HG03469 (cell line): Measurements from ENCODE around the gene EVPLL.
"Not testable (repeated sequence)": the region's sequence is repeated elsewhere in the genome, so short reads cannot be mapped to it uniquely, and the experiment has no call there.

Source experiments
- ATAC-seq: cut with Tn5 transposase; IDR thresholded peaks from one replicate; pipeline ENCODE4 v1.9.1; 2021; ENCODE audit warnings: mild to moderate bottlenecking, moderate library complexity, moderate number of reproducible peaks; ENCODE audit not compliant: unreplicated experiment

Gene EVPLL

GRCh38 chr17:18378614-18379013, 1.0 kb downstream of the EVPLL start:
- not testable (repeated sequence) for ATAC-seq

- no peak for ATAC-seq
Measured at GRCh38 chr17:18379246-18380146, 1.9 kb downstream of the EVPLL start.

GRCh38 chr17:18380471-18381157, 3.0 kb downstream of the EVPLL start:
- ATAC-seq: no peak

- ATAC-seq: no peak
Measured at GRCh38 chr17:18381158-18381952, 3.8 kb downstream of the EVPLL start.

- ATAC-seq: no peak
Measured at GRCh38 chr17:18381953-18382245, 4.3 kb downstream of the EVPLL start.

DNA sequence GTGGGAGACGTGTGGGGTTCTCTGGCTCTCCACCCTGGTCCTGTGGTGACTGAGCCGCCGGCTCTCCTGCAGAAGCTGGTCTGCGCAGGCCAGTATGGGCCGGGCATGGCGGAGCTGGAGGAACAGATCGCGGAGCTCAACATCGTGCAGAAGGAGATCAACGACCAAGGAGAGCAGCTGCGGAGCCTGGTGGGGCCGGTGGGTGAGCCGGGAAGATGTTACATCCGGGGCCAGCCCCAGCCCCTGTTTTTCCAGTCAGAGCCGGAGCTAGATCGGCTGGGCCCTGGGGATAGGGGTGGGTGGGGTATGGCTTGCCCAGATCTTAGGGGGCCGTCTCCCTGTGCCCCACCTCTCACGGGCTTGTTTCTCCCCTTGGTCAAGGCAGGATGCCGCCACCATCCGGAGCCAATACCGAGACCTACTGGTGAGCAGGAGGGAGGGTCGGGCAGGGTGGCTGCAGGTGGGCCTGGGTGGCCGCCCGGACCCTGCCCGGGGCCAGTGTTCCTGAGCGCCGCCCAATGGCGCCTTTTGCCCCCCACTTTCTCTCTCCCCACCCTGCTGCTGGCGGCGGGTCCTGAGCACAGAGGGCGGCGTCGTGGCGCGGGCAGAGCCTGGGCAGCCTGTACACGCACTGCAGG, 5.0 kb downstream of the EVPLL start:
- no peak for ATAC-seq

GRCh38 chr17:18383079-18383481, 5.5 kb downstream of the EVPLL start:
- ATAC-seq: not testable (repeated sequence)

GRCh38 chr17:18384271-18384670, 6.7 kb downstream of the EVPLL start:
- not testable (repeated sequence) for ATAC-seq

GRCh38 chr17:18387583-18387982, 10.0 kb downstream of the EVPLL start:
- not testable (repeated sequence) for ATAC-seq

DNA sequence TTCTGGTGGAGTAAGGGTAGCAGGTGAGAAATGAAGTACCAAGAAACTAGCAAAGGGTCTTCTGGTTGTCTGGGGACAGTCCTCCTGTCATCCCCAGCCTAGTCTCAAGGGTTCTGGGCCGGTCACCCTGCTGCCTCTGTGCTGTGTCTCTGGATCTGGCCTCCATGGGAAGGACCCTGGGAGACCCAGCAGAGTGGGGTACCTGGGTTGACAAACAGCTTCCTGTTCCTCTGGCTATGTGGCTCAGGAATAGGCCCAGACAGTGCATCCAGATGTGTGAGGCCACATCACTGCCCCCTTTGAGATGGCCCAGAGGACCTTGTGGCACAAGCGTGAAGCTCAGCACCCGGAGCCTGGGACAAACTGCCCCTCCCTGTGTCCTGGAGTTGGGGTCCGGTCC, 10.7 kb downstream of the EVPLL start:
- not testable (repeated sequence) for ATAC-seq

DNA sequence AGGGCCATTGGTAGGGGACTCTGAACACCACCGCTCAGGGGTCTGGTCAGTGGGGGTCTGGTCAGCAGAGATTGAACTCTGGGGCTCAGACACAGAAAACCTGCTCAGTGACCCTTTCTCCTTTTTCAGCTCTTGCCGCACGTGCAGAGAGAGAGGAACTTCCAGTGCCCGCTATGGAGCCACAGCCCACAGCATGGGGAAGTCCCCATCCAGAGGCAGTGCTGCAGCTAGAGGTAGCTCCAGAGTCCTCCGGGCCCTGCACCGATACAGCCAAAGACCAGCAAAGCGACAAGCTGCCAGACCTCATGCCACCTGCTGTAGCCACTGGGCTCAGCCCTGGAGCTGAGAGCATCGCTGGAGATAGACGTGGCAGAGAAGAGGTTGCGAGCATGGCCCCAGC, 11.2 kb downstream of the EVPLL start:
- not testable (repeated sequence) for ATAC-seq

DNA sequence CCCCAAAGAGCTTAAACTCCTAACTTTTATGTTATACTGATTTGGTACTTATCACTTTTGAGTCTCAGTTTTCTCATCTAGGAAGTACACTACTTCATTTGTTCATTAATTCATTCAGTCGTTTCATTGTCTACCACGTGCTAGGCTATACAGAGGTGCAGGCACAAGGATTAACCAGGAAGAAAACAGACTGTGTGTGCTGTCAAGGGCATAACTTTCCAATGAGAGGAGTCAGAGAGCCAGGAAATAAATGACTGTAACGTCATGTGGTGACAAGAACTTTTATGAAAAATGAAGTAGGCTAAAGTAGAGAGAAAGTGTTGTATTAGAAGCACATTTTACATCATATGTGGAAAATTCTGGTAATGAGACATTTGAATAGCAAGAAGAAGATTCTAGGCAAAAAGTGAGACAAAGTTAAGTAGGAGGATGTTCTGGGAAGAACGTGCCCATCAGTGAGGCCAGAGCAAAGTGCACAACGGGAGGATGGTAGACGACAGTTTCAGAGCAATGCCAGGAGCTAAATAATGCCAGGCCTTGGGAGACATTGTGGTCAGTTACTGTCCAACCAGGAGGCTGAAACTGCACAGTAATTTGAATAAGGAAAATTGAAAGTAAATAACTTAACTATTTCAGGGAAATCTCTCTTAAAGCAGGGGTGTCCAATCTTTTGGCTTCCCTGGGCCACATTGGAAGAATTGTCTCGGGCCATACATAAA, 24.5 kb downstream of the EVPLL start:
- ATAC-seq: not testable (repeated sequence)

GRCh38 chr17:18403166-18403565, 25.6 kb downstream of the EVPLL start:
- not testable (repeated sequence) for ATAC-seq

- not testable (repeated sequence) for ATAC-seq
Measured at GRCh38 chr17:18403604-18404003, 26.0 kb downstream of the EVPLL start.

- not testable (repeated sequence) for ATAC-seq
Measured at GRCh38 chr17:18408906-18409305, 31.3 kb downstream of the EVPLL start.

DNA sequence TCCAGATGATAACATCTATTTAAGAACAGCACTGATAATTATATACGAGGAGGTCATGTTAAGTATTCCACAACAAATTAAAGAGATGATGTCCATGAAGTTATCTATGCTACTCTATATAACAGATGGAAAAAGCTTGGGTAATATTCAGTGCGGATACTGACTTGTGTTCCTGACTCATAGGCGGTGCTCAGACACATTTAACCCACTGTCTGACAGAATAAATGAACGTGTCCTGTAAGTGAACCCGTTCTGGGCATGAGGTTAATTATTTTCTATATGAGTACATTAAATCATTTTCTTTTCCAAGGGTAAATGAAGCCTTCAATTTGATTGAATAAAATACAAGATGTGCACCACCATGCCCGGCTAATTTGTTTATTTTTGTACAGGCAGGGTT, 31.7 kb downstream of the EVPLL start:
- ATAC-seq: not testable (repeated sequence)

DNA sequence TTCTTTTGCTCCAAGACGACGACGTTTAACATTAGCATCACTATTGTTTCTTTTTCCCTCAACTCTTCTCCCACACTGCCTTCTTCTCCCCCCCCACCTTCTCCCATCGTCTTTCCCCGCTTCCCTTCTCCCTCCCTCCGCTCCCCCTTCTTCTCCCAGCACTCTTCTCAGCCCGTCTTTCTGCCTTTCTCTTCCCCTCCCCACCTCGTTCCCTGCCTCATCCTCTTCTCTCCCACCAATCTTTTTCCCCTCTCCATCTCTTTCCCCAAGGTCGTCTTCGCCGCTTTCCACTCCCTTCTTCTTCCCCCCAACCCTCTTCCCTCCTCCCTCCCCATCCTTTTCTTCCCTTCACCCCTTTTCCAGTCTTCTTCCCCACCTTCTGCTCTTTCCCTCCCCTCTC, 33.2 kb downstream of the EVPLL start:
- not testable (repeated sequence) for ATAC-seq

- not testable (repeated sequence) for ATAC-seq
Measured at GRCh38 chr17:18411377-18411864, 33.8 kb downstream of the EVPLL start.

DNA sequence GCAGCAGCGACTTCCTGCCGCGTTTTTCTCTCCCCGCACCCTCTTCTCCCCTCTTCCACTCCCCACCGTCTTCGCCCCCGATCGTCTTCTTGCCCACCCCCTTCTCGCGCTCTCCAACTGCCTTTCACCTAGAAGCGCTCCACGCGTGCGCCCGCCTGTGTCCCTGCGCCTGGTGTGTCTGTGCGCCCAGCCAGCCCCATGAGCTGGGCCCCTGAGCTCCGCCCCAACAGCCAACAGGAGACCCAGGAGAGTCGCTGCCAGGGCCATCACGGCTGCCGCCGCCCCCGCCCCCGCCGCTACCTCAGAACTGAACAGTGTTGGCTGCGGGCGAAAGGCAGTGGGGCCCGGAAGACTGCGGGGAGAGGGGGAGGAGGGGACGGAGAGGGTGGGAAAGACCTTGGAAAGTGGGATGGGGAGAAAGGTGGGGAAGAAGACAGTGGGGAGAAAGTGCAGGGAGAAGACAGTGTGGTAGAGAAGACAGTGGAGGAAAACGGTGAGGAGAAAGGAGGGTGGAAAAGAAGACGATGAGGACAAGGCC, 34.5 kb downstream of the EVPLL start:
- ATAC-seq: peak; percentile 58

DNA sequence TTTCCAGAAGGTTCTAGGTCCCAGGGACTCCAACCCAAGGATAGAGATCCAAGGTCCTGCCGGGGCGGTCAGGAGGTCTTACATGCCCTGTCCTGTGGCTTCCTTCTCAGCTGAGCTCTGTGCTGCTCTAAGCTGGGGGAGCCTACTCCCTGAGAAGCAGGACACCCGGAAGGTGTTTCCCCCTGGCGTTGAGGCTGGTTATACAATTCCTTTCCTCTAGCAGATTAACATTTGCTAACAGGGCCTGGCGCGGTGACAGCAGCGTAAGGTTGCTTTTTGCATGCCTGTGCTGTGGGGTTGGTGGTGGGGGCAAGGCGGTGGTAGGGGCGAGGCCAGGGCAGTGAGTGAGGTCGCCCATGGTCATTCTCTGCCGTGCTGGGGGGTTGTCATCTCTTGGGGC, 43.9 kb downstream of the EVPLL start:
- not testable (repeated sequence) for ATAC-seq
